Neural crest cell (in vitro differentiated cells): ENCODE results near the gene ADCY2. TPM values are rescaled to one million over a fixed set of nuclear protein-coding genes. Genes with fewer than 3 reads are reported as not detected.

Experiments used
- DNase-seq: peaks from one replicate; pipeline ENCODE4 v3.0.0; 2021; ENCODE audit warnings: low read depth, mixed read lengths, low spot score
- H3K27ac Mint-ChIP-seq: one replicate; pipeline ENCODE4 v1.8.0; 2021; ENCODE audit warnings: mild to moderate bottlenecking, mixed read lengths; ENCODE audit not compliant: unreplicated experiment
- H3K27me3 Mint-ChIP-seq: 2 replicates; pipeline ENCODE4 v1.8.0; 2021; ENCODE audit warnings: low read depth, mild to moderate bottlenecking, mixed read lengths
- H3K36me3 Mint-ChIP-seq: 2 replicates; pipeline ENCODE4 v1.8.0; 2021; ENCODE audit warnings: low read depth, mild to moderate bottlenecking, mixed read lengths
- H3K4me1 Mint-ChIP-seq: 2 replicates; pipeline ENCODE4 v1.8.0; 2021; ENCODE audit warnings: mixed read lengths
- H3K4me3 Mint-ChIP-seq: one replicate; pipeline ENCODE4 v1.8.0; 2021; ENCODE audit warnings: mild to moderate bottlenecking, mixed read lengths
- H3K9me3 Mint-ChIP-seq: 2 replicates; pipeline ENCODE4 v1.8.0; 2021; ENCODE audit warnings: mixed read lengths
- CTCF ChIP-seq: fragments of 200-600 bp; sonication (generic); conservative IDR thresholded peaks from 2 replicates; pipeline ENCODE4 v1.5.0; 2021; ENCODE audit warnings: antibody characterized with exemption, mild to moderate bottlenecking
- total RNA-seq: library from RNA; stranded (reverse); gene quantifications from 2 replicates; pipeline ENCODE4 v1.2.1, GENCODE V29; 2021

ADCY2 gene
- total RNA-seq, 1 donor from 2014 or later = 3.5 TPM

- Mint-ChIP-seq H3K27ac (no peak overlapping the region), H3K4me3 (no peak overlapping the region), H3K27me3 (no peaks in the 10 kb centered on the region), H3K36me3 (no peaks in the 10 kb centered on the region), H3K9me3 (no peaks in the 10 kb centered on the region), H3K4me1 (no peaks in the 10 kb centered on the region)
- TF ChIP-seq CTCF = no peak
- no peak for DNase-seq
Measured at GRCh38 chr5:7657153-7657552, 261.2 kb downstream of the ADCY2 start.

GRCh38 chr5:7659420-7659819, 263.5 kb downstream of the ADCY2 start:
- Mint-ChIP-seq H3K4me3 (no peak overlapping the region), H3K27ac (no peak overlapping the region), H3K36me3 (no peaks in the 10 kb centered on the region), H3K9me3 (no peaks in the 10 kb centered on the region), H3K4me1 (no peaks in the 10 kb centered on the region), H3K27me3 (no peaks in the 10 kb centered on the region)
- DNase-seq = no peak
- TF ChIP-seq CTCF = no peak

- no peak for DNase-seq
- no peaks in the 10 kb centered on the region for H3K4me1 Mint-ChIP-seq
- no peak for TF ChIP-seq CTCF
- H3K9me3 Mint-ChIP-seq = no peaks in the 10 kb centered on the region
- no peak overlapping the region for H3K4me3 Mint-ChIP-seq
- no peaks in the 10 kb centered on the region for H3K36me3 Mint-ChIP-seq
- H3K27me3 Mint-ChIP-seq = no peaks in the 10 kb centered on the region
- H3K27ac Mint-ChIP-seq = no peak overlapping the region
Measured at GRCh38 chr5:7662289-7662688, 266.4 kb downstream of the ADCY2 start.

GRCh38 chr5:7663808-7664207, 267.9 kb downstream of the ADCY2 start:
- no peak for DNase-seq
- H3K36me3 Mint-ChIP-seq = no peaks in the 10 kb centered on the region
- H3K4me1 Mint-ChIP-seq = no peaks in the 10 kb centered on the region
- no peak overlapping the region for H3K27ac Mint-ChIP-seq
- no peak overlapping the region for H3K4me3 Mint-ChIP-seq
- H3K27me3 Mint-ChIP-seq = no peaks in the 10 kb centered on the region
- TF ChIP-seq CTCF = no peak
- H3K9me3 Mint-ChIP-seq = no peaks in the 10 kb centered on the region

GRCh38 chr5:7664208-7664607, 268.3 kb downstream of the ADCY2 start:
- Mint-ChIP-seq H3K4me1 (no peaks in the 10 kb centered on the region), H3K27me3 (no peaks in the 10 kb centered on the region)
- no peak for TF ChIP-seq CTCF

More at GRCh38 chr5:7664208-7664607, 268.3 kb downstream of the ADCY2 start:
- Mint-ChIP-seq H3K4me3 (no peak overlapping the region), H3K36me3 (no peaks in the 10 kb centered on the region), H3K9me3 (no peaks in the 10 kb centered on the region), H3K27ac (no peak overlapping the region)
- DNase-seq = no peak
